GM21528 (cell line): ENCODE results near the gene HES6.
A peak's percentile ranks its signal among the peaks of the same experiment; 100 is the strongest.

Source experiments
- ATAC-seq: cut with Tn5 transposase; IDR thresholded peaks from one replicate; pipeline ENCODE4 v1.9.1; 2021; ENCODE audit warnings: mild to moderate bottlenecking, moderate library complexity; ENCODE audit not compliant: unreplicated experiment, low FRiP score

HES6 gene, protein sequence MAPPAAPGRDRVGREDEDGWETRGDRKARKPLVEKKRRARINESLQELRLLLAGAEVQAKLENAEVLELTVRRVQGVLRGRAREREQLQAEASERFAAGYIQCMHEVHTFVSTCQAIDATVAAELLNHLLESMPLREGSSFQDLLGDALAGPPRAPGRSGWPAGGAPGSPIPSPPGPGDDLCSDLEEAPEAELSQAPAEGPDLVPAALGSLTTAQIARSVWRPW

DNA sequence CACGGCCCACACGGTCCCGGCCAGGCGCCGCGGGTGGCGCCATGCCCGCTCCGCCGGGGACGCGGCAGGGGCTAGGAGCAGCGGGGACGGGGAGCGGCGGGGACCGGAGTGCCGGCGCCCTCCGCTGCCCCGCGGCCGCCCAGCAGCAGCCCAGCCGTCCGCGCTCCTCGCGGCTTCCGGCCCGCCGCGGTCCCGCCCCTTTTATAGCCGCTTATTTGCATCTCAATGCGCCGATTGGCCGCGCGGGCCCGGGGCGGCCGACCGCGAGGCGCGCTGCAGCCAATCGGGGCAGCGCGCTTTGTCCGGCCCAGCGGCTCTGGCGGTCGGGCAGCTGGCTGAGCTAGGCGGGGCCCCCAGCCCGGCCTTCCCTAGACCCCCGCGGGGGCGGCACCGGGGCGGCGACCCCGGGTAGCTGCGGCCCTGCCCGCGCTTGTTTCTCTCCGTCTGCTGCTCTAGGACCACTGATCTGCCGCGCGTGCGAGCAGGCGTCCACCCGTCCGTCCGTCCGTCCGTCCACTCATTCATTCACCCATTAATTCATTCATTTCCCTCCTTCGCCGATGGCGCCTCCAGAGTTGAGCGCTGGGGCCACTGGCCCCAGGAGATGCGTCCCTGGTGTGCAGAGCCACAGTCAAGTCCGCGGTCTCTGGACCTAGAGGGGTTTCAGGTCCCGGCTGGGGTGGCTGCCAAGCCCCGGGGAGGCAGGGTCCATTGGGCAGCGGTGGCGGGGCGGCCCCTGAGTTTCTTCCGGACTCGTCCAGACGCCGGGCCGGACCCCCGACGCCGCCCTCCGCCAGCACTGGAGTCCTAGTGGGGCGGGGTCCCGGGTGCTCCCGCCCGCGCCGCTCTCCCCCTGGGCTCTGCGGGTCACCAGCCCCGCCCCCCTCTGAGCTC is at the start of gene HES6:
HES6 (minus strand) TSS at position 176 of the 894 bp plus-strand sequence; CDS start at position 43, 133 bp downstream.
- peak; percentile 87 for ATAC-seq

DNA sequence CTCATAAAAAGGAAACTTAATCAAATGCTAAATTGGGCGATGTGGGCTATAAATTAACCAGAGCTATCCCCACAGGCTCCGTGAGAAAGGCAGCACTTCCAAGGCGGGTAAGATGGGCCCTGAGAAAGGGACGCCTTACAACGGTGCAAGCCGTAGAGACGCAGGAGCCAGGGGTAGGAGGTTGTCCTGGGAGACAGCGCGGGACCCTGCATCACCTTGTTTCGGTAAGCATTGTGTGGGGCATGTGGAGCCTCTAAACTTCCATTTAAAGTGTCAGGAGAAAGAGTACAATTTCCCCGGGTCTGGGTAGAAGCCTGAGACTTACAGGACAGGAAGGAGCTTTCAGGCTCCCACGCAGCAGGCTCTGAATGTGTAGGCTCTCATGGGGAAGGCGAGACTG is 49.7 kb upstream of the HES6 start:
- ATAC-seq, result no peak

DNA sequence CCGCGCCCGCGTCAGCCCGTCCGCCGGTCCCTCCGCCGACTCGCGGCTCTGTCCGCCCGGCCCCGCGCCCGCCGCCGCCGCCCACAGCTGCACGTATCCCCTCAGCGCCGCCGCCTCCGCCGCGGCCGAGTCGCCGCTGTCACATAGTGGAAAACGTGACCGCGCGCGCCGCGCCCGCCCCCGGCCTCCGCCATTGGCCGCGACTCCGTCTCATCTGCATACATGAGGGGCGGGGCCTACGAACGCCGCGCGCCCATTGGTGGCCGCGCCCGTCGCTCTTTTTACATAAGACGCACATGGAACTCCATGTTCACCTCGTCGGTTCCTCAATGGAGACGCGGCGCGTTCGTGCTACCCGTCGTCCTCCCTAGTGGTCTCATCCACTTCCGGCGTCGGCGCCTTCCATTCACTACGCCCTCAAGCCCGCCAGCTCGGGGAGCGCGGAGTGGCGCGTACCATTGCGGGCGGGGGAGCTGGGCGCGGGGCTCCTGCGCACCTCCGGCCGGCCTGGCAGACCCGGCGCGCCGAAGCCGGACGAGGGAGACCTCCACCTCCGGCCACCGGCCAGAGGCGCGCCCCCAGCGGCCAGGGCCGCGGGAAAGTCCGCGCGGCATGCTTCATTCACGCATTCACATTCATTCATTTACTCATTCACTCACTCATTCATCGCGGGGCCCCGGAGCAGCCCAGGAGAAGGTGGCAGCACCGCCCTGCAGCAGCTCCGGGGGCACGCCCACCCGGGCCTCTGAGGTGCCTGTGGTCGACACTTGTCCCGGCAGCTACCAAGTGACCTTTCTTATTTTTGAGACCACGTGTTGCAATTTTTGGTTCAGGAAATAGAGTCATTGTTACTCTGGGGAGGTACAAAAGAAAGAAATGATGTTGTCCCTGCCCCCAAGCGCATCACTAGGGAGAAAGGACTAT is 49.1 kb upstream of the HES6 start:
- ATAC-seq, result peak; percentile 93

DNA sequence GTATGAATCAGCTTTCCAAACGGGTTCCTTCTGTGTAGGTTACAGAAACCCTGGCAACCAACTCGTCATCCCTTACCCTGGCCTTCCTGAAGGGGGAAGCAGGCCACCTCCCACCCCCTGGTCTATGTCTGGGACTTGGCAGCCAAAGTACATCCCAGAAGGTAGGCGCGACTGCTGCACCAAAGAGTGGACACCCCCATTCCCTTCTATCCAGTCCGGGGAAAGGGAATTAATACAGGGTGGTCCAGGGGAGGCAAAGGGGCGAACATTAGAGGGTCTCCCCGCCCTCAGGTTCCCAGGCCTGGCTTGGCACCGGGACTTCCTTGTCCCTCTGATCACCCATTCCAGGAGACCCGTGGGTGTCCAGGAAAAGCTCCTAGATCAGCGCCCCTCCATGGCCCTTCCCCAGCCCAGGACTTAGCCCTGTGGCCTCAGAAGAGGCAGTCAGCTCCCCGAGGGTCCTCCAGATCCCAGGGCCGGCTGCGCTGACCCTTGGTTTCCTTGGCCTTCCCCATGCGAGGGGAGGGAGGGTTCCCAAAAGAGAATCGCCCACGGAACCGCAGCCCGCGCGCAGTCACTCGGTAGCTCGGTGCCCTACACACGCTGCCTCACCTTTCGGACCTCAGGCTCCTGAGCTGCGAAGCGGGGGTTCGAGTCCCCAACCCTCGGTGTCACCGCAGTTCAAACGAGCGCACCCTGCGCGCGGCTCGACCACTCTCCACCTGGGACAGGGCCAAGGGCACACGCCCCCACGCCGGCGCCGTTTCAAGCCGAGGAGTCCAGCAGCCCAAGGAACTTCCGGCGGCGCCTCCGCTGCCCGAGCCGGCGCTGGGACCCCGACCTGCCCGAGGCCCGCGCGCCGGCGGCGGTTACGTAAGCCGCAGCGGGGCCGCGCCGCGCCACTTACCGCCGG is 48.2 kb upstream of the HES6 start, which contains the start of gene PER2:
PER2 (minus strand) TSS at position 874 of the 913 bp plus-strand sequence. CDS start 10,674 bp downstream, outside the sequence.
- ATAC-seq, result peak; percentile 38

DNA sequence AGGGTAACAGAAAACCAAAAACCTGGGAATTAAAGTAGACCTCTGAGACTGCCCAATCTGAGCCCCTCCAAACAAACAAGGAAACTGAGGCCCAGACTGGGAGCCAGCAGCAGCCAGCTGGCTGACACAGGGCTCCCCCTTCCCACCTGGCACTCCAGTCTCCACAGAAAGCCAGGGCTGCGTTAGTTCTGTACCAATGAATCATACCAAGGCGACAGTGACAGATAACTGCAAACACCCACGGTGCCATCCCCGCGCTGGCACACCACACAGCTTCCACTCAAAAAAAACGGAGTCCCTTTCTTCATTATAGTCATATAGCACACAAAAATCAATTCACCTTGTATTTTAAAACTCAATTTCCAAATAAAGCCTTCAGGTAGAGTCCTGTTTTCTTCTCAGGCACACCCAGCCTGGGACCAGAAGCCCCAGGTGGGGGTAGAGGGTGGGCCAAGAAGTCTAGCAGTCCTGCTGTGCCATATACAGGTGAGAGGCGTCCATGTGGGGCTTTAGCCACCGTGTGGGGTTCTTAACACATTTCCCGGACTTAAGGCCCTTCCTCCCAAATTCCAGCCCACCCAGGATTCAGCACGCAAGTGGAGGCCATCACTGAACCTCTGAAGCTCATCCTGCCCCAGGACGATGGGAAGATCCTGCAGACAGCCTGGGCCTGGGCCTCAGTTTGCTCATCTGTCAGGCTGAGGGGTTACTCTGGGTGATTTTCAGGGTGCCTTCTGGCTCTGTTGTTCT is 47.3 kb upstream of the HES6 start:
- ATAC-seq, result no peak

DNA sequence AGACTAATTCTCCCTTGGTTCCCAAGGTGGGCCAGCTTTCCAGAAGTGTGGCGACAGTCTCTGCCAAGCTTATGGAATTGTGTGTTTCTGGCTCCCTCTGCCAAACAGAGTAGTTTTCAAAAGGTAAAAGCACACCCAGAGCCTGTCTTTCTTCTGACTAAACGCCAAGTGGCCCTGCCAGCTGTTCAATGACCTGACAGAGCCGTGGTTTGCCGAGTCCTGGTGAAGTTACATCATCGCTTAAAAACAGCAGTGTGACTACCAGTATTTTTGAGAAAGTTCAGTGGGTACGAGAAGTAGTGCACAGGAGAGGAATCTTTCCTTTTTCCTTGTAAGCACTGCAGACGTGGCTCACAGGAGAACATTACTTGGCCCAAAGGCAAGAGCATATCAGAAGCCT is 46.7 kb upstream of the HES6 start:
- no peak for ATAC-seq

DNA sequence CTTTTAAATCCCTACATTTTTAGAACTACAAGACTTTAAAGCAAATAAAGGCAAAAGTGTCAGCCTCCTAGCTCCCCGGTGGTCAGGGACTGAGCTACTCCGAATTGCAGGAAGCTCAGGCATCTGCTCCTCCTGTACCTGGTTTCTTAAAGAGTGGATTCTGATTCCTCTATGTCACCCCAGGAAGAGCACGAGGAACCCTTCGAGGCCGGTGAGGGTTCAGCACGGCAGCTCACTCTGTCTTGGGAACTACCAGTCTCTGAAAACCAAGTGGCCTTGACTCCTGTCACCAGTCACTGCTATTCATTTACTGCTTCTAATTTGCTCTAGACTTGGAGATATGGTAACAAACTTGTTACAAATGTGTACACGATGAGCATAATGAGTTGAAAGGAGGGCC is 46.3 kb upstream of the HES6 start:
- no peak for ATAC-seq

DNA sequence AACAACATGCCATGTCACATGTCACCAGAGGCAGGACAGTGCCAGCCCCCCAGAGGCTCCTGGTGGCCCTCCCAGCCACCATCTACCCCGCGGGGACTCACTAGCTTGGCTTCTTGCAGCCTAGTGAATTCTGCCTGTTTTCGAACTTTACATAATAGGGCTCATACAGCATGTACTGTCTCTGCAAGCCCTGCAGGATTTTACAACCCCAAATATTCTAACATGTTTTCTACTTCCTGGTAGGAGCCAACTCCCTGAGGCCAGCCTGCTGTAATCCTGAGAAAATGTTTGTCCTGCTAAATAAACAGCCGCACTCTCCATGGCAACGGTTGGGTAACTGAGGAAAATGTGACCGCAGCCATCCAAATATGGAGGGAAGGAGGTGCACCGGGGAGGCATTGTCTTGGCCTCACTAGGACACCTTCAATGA is 45.8 kb upstream of the HES6 start:
- ATAC-seq, result no peak

DNA sequence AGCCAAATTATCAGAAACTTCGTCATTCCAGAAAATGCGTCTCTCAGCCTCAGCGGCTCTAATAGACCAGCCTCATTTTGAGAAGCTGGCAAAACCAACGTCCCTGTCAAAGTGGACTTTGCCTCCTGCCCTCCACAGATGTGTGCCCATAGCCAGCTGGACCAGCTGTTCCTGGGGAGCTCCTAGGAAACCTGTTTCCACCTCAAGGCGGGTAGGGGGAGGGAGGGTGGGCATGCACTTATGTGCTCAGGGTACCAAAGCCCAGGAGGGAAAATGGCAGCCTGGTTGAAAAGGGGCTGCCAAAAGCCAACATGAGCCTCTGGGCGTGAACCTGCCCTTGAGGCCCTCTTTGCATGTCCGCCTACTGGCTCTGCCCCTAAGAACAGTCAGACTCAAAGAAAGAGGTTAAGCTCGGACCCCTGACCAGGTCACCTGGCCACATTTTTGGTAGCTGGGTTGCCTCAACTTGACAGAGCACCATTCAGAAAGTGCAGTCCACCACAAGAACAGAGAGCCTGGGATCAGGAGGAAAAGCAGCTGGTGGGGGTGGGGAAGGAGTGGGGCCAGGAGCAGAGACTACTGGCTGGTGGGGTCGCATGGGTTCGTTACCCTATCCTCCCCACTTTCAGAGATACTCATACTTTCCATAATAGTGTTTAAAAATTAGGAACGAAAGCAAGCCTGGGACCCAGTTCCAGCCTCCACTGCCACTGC is 45.1 kb upstream of the HES6 start:
- ATAC-seq, result no peak

DNA sequence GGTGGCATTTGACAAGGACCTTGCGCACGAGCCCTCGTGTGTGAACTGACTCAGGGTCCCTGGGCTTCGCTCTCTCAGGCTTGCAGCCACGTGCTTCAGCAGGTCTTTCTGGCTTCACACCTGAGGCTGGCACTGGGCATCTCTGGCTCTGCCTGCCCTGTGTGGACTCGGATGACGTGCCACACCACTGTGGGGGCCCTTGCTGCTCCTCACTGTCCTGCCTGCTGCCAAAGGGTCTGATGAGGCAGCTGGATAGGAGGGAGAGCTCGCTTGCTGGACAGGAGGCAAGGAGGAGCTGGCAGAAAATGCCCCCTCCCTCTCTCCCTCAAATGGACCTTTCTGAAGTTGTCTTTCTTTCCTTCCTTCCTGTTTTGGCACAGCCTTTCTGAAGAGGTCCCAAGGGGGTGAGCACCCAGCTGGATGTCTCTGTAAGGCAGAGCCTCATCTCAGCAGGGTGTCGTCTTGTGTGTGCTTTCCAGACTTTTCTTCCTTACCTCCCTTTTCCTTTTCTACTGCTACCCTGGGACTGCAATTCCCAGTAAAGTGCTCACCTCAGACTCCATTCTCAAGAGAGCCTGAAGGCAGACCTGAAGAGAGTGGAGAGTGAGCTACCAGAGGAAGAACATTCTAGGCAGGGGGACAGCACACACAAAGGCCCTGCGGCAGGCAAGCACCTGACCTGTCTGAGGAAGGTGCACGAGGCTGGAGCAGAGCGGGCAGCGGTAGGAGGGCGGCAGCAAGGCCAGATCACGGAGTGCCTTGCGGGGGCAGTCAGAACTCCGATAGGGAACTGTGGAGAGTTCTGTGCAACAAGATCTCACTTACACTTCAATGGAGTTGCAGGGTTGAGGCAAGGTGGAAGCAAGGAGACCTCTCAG is 43.3 kb upstream of the HES6 start:
- no peak for ATAC-seq

DNA sequence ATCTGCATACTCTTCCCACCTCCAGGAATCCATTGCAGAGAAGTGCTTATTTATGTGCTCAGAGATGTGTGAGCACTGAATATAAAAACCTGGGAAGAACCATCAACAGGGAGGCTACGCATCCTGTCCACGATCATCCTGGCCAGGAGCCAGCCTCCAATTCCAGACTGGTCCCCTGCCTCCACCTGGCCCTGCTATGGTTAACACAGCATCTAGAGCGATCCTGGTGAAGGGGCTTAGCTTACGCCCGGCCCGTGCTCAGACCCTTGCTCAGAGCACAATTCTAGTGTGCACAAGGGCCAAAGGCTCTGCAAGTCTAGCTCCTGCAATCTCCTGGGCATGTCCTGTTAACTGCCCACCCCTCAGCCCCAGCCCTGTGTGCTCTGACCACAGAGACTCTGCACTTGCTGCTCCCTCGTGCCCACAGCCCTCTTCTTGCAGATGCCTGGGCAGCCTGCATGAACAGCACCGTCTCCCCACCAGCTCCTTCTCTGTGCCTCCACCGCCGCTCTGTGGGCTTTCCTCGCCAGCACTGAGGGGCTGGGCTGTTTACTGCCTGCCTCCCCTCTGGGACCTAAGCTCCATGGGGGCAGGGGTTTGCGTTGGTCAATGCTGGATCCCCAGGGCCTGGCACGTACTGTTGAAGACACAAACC is 42.1 kb upstream of the HES6 start:
- ATAC-seq, result no peak

DNA sequence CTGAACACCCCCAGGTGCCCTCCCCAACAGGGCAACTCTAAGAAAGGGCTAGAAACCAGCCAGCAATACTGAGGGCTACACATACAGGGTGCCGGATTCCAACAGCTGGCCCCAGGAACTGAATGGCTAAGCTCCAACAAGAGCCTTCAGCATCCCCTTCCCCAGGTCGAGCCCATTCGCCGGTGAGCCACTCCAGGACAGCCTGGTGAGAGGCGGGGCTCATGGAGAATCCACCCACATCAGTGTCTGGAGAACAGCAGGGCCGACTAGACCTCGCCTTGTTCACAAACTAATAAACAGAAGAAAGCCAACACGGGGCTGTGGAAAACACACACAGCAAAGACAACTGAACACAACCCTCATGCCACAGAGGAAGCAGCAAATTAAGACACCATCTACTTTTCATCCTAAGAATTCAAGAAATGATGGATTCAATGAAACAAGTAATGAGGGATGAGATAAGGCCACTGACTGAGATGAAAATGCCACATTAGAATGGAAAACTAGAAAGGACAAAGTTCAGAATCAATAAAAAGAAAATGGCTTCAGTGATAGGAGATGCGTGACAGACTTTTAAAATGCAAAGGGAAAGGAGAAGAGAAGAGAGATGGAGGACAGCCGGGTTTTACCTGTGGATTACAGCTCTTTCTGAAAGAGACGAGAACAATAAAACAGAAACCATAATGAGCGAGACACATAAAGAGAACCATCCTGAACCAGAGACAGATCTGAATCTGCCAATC is 40.4 kb upstream of the HES6 start:
- no peak for ATAC-seq

DNA sequence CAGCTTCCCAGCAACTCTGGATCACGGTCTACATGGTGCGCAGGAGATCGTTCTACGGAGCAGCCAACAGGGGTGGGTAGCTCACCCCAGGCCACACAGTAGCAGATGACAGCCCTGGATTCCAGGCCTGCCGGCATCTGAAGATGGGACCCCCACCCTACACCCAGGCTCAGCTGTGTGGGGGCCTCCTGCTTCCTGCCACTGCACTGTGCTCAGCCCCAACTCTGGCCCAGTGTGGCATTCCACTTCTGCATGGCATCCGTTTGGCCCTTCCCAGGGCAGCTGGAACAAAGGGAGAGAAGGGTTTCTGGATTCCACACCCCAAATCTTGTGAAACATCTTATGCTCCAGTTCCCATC is 39.5 kb upstream of the HES6 start:
- no peak for ATAC-seq

DNA sequence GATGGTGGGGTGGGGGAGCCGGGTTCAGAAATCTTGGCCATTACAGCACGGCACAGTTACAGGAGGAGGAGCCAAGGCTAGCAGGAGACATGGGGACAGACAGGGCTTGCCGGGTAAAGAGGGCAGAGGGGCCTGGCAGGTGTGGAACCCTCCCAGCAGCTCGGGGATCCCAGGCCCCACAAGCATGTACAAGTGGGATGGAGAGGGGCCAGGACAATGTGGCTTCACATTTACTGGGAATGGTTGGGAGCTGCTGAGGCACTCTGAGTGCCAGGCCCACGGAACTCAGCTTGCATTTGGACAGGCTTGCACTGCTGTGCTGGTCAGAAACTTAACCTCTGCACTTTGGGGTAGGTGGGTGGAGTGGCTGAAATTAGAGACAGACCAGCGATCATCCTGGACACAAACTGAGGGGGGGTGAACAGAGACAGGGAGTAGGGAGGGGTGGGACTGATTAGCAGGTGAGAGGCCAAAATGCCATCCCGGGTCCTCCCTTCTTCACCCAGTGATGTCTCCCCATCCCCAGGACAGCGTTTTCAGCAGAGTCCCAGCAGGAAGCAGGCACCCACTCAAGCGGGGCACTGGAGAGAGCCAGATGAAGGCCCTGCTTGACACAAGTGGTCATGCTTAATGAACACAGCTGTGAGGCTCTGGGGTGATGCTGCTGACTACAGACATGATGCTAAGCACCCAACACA is 38.9 kb upstream of the HES6 start:
- no peak for ATAC-seq

DNA sequence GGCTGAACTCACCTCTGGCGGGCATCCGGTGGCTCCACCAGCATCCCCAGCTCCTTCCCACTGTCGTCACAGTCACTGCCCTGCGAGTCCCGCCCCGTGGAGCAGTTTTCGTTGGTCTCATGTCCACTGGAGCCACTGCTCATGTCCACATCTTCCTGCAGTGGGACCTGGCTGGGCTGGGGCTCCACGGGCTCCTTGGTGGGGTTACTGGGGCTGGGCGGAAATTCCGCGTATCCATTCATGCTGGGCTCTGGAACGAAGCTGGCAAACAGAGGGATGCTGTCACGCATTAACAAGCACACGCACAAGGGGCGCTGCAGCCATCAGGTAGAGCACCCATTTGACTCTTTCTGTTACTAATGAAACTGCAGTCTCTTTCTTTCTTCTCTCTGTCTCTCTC is 37.9 kb upstream of the HES6 start:
- ATAC-seq, result no peak
